Fibroblast of villous mesenchyme (primary cell): Measurements from ENCODE around the gene IL18R1. TPM values are rescaled to one million over a fixed set of nuclear protein-coding genes. Genes with fewer than 3 reads are reported as not detected.
"Not testable (repeated sequence)": the region's sequence is repeated elsewhere in the genome, so short reads cannot be mapped to it uniquely, and the experiment has no call there.

ENCODE experiments used
- DNase-seq: peaks from one replicate; pipeline ENCODE4 v3.0.0-alpha.2; 2010; ENCODE audit warnings: low read depth
- H3K4me3 ChIP-seq: 2 replicates; pipeline ENCODE4 v1.5.1; 2011; ENCODE audit warnings: low read depth, mild to moderate bottlenecking, low read length
- total RNA-seq: library from RNA; depleted of rRNA; stranded (reverse); fragments of >200 nt; gene quantifications from 2 replicates; pipeline ENCODE4 v1.2.3, GENCODE V29; 2012
- TF ChIP-seq, protein P1 (sequence below): IDR thresholded peaks from 2 replicates; pipeline ENCODE4 v1.5.1; 2012; ENCODE audit warnings: low read depth, mild to moderate bottlenecking, low read length; ENCODE audit not compliant: insufficient read depth

The IL18R1 gene
- total RNA-seq, 1 donor: 0.43 TPM

DNA sequence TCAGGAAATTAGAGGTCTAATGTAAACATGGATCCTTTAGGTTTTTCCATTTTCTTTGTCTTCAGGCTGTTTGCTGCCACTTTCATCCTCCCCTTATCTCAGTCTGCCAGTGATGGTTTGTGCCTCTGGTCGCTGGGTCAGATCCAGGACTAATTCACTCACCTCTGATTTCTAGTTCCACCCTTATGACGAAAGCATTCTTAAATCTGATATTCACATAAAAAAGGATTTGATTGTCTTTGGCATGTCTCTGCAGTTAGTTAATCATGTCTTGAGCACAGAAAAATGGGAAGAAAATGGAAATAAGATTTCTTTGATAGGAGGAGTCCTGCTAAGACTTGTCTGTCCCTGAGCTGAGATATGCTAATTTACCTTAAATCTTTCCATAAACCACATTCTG, 39.7 kb upstream of the IL18R1 start:
- TF ChIP-seq, protein P1, sequence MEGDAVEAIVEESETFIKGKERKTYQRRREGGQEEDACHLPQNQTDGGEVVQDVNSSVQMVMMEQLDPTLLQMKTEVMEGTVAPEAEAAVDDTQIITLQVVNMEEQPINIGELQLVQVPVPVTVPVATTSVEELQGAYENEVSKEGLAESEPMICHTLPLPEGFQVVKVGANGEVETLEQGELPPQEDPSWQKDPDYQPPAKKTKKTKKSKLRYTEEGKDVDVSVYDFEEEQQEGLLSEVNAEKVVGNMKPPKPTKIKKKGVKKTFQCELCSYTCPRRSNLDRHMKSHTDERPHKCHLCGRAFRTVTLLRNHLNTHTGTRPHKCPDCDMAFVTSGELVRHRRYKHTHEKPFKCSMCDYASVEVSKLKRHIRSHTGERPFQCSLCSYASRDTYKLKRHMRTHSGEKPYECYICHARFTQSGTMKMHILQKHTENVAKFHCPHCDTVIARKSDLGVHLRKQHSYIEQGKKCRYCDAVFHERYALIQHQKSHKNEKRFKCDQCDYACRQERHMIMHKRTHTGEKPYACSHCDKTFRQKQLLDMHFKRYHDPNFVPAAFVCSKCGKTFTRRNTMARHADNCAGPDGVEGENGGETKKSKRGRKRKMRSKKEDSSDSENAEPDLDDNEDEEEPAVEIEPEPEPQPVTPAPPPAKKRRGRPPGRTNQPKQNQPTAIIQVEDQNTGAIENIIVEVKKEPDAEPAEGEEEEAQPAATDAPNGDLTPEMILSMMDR: no peak
- DNase-seq: no peak
- no peak overlapping the region for H3K4me3 ChIP-seq

DNA sequence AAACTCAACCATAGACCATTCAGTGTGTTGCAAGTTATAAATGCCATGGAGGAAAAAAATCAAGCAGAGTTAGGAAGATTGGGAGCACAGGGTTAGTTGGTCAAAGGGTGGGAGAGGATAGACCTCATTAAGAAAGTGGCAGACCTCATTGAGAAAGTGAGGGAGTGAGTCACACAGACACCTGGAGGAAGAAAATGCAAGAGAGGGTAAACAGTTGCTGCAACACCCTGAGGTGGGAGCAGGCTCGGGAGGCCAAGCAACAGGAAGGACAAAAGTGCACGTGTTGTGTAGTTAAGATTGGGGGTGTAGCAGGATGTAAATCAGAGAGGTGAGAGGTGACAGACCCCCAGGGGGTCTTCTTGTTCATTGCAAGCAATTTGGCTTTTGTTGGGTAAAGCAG, 37.9 kb upstream of the IL18R1 start:
- no peak for DNase-seq
- TF ChIP-seq, protein P1: no peak
- H3K4me3 ChIP-seq: no peak overlapping the region

DNA sequence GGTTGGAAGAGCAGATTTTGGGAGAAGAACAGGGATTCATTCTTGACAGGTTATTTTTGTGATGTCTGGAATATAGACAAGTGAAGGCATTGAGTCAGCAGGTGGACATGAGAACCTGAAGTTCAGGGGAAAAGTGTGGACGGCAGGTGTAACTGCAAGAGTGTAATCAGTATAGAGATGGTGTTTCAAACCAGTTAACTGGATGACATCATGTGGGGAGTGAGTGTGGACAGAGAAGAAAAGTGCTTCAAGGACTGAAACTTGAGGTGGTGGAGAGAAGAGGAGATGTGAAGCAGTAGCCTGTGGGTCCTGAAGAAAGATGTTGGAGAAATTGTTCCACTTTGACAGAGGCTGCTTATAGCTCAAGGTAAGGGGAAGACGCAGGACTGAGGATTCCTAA, 37.2 kb upstream of the IL18R1 start:
- DNase-seq: no peak
- no peak overlapping the region for H3K4me3 ChIP-seq
- TF ChIP-seq, protein P1: no peak

DNA sequence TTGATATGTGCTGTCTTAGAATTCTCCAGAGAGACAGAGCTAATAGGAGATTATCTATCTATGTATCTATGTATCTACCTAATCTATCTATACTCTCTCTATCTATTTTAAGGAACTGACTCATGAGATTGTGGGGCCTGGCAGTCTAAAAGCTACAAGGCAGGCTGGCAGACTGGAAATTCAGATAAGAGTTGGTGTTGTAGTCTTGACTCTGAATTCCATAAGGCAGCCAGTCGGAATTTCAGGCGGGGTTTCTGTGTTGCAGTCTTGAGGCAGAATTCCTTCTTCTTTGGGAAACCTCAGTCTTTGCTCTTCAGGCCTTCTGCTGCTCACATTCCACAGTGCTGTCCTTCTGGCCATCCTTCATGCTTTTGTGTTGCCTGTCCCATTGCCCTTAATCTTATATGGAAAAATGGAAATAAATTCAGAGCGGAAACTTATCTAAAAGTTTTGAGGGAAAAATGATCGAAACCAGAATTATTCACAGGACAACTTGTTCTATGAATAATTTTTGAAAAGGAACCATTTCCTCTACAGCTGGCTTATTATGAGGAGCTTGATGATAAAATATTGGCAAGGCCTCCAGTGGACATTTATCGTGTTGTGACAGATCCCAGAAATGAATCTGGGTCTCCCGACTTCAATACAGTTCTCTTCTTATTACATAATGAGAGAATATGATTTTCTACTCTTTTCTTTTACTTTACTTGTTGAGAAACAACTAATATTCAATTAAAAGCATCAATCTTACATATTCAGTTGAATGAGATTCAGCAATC, 33.5 kb upstream of the IL18R1 start:
- TF ChIP-seq, protein P1: no peak
- no peak for DNase-seq
- H3K4me3 ChIP-seq: no peak overlapping the region

DNA sequence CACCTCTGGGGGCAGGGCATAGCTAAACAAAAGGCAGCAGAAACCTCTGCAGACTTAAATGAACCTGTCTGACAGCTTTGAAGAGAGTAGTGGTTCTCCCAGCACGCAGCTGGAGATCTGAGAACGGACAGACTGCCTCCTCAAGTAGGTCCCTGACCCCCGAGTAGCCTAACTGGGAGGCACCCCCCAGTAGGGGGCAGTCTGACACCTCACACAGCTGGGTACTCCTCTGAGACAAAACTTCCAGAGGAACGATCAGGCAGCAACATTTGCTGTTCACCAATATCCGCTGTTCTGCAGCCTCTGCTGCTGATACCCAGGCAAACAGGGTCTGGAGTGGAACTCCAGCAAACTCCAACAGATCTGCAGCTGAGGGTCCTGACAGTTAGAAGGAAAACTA, 30.7 kb upstream of the IL18R1 start:
- not testable (repeated sequence) for H3K4me3 ChIP-seq, DNase-seq

DNA sequence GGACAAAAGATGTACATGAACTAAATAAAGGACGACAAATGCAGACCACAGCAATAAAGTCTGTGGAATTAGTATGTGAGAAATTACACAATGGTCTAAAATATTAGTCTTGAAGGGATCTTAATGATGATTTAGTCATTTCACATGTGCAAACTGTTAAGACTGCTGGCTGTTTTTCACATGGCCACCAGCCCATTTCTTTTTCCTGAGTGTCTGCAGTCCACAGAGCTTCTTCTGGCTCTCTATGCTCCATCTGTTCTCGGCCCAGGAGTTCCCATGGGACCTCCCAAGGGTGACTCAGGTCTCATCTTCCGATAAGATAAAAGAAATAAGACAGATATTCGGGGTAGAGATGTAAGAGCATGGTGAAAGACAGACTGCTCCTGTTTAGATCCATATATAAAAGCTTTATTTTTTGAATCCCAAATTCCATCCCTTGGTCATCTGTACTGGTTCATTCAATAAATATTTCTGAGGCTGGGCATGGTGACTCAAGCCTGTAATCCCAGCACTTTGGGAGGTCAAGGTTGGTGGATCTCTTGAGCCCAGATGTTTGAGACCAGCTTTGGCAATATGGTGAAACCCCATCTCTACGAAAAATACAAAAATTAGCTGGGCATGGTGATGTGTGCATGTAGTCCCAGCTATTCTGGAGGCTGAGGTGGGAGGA, 24.1 kb upstream of the IL18R1 start:
- no peak for DNase-seq
- H3K4me3 ChIP-seq: no peak overlapping the region
- TF ChIP-seq, protein P1: no peak

DNA sequence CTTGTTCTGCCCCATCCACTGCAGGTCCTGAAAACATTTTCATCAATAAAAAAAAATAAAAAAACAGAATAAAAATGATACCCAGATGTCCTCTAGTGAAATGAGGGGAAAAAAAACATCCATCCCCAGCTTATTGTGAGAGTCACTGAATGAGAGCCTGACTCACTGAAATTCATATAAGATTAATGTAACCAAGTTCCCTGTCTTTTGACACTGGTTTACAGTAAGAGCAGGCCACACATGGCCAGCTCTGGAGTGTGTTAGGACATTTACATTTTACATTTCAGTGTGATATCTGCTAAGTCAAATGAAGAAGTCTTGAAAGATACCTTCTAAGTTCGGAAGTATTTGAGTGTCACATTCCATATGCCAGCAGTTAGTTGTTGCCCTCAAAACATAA, 21.1 kb upstream of the IL18R1 start:
- TF ChIP-seq, protein P1: no peak
- DNase-seq: no peak
- H3K4me3 ChIP-seq: no peak overlapping the region
